ENCODE results near the gene LIME1.

DNA sequence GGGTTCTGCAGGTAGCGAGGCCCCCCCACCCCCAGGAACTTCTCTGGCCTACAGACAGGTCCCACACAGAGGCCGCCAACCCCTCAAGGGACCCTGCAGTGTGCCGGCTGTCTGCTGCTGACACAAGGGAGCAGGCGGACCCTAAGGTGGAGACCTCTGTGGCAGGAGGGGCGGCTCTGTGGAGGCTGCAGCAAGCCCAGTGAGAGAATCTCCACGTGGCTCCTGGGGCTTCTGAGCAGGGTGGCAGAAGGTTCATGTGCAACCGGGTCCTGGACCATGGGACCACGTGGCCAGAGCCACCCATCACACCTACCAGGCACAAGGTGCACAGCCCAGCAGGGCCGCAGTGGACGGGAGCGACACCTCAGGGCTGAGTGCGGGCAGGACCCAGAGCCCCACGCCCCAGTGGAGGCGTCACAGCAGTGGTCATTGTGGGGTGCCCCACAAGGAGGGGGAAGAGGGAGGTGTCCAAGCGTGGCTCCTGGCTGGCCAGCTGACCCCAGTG, 32.9 kb upstream of the LIME1 start:
- no peak for TF ChIP-seq SP1 (IDR thresholded peaks at IDR 0.05; ENCODE audit: low read depth, low read length)
- TF ChIP-seq JUN (IDR thresholded peaks at IDR 0.05; ENCODE audit: low read depth, low read length), result no peak
- no peak for TF ChIP-seq SIRT6 (IDR thresholded peaks at IDR 0.05; ENCODE audit: low read length)
- no peak for TF ChIP-seq ZNF274 (IDR thresholded peaks at IDR 0.05; ENCODE audit: borderline replicate concordance, extremely low read depth, low read length)
- TF ChIP-seq, protein P1, sequence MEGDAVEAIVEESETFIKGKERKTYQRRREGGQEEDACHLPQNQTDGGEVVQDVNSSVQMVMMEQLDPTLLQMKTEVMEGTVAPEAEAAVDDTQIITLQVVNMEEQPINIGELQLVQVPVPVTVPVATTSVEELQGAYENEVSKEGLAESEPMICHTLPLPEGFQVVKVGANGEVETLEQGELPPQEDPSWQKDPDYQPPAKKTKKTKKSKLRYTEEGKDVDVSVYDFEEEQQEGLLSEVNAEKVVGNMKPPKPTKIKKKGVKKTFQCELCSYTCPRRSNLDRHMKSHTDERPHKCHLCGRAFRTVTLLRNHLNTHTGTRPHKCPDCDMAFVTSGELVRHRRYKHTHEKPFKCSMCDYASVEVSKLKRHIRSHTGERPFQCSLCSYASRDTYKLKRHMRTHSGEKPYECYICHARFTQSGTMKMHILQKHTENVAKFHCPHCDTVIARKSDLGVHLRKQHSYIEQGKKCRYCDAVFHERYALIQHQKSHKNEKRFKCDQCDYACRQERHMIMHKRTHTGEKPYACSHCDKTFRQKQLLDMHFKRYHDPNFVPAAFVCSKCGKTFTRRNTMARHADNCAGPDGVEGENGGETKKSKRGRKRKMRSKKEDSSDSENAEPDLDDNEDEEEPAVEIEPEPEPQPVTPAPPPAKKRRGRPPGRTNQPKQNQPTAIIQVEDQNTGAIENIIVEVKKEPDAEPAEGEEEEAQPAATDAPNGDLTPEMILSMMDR (IDR thresholded peaks at IDR 0.05; ENCODE audit: control extremely low read depth in 1 of 3, insufficient read depth in 1 of 3, low read depth in 1 of 3, low read length in 3 of 3), result no peak
